ENCODE measurements around the gene MEX3C. TPM values are rescaled to one million over a fixed set of nuclear protein-coding genes. Genes with fewer than 3 reads are reported as not detected.

The MEX3C gene
- total RNA-seq, 1 donor from 2014 or later = 81.3 TPM

DNA sequence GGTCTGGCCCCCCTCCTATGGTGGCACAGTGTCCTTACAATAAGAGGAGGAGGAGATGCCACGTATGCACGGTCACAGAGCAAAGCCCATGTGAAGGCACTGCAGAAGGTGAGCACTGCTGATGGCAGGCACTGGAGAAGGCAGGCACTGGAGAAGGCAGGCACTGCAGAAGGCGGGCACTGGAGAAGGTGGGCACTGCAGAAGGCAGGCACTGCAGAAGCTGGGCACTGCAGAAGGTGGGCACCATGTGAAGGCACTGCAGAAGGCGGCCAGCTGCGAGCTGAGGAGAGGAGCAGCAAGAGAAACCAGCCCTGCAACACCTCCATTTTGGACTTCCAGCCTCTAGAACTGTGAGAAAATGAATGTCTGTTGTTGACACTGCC is 46.3 kb downstream of the MEX3C start:
- TF ChIP-seq, protein P1, sequence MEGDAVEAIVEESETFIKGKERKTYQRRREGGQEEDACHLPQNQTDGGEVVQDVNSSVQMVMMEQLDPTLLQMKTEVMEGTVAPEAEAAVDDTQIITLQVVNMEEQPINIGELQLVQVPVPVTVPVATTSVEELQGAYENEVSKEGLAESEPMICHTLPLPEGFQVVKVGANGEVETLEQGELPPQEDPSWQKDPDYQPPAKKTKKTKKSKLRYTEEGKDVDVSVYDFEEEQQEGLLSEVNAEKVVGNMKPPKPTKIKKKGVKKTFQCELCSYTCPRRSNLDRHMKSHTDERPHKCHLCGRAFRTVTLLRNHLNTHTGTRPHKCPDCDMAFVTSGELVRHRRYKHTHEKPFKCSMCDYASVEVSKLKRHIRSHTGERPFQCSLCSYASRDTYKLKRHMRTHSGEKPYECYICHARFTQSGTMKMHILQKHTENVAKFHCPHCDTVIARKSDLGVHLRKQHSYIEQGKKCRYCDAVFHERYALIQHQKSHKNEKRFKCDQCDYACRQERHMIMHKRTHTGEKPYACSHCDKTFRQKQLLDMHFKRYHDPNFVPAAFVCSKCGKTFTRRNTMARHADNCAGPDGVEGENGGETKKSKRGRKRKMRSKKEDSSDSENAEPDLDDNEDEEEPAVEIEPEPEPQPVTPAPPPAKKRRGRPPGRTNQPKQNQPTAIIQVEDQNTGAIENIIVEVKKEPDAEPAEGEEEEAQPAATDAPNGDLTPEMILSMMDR (IDR thresholded peaks at IDR 0.05; ENCODE audit: partially characterized antibody, unreplicated experiment) = no peak
- DNase-seq = no peak
- Mint-ChIP-seq H3K4me3 (ENCODE audit: unreplicated experiment) (no peak overlapping the region), H3K27me3 (ENCODE audit: unreplicated experiment) (no peaks in the 10 kb centered on the region), H3K4me1 (ENCODE audit: low read depth, unreplicated experiment) (peaks cover 2% of the 10 kb centered on the region), H3K9me3 (ENCODE audit: unreplicated experiment) (peaks cover 3% of the 10 kb centered on the region), H3K27ac (ENCODE audit: unreplicated experiment) (no peak overlapping the region), H3K36me3 (ENCODE audit: unreplicated experiment) (peaks cover 5% of the 10 kb centered on the region)

DNA sequence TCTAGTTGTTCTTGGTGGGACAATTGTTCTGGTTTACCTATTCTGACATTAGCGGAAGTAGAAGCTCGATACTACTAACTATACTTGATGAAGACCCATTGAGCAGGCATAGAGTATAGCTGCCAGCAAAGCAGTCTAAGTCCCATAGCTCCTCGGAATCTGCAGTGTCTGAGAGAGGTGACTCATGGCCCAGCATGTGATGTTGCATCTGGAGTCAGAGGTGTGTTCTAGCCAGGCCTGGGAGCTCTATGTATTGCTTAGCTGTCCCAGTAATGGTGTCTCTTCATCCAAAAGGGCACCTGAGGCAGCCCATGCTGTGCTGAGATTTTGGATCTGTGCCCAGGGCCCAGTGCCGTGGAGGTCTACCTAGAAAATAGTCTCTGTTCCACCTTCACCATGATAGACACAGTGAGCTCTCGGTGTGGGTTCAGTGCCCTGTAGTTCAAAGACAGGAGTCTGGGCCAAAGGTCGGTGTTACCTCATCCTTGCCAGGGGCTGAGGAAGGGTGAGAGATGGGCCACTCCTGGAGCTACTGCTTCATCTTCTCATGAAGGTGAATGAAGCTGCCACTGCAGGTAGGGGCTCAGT is 47.3 kb downstream of the MEX3C start:
- Mint-ChIP-seq H3K4me1 (ENCODE audit: low read depth, unreplicated experiment) (peaks cover 2% of the 10 kb centered on the region), H3K27ac (ENCODE audit: unreplicated experiment) (no peak overlapping the region), H3K9me3 (ENCODE audit: unreplicated experiment) (peaks cover 3% of the 10 kb centered on the region), H3K36me3 (ENCODE audit: unreplicated experiment) (peaks cover 5% of the 10 kb centered on the region), H3K4me3 (ENCODE audit: unreplicated experiment) (no peak overlapping the region), H3K27me3 (ENCODE audit: unreplicated experiment) (no peaks in the 10 kb centered on the region)
- no peak for DNase-seq
- TF ChIP-seq, protein P1 (IDR thresholded peaks at IDR 0.05; ENCODE audit: partially characterized antibody, unreplicated experiment) = no peak

DNA sequence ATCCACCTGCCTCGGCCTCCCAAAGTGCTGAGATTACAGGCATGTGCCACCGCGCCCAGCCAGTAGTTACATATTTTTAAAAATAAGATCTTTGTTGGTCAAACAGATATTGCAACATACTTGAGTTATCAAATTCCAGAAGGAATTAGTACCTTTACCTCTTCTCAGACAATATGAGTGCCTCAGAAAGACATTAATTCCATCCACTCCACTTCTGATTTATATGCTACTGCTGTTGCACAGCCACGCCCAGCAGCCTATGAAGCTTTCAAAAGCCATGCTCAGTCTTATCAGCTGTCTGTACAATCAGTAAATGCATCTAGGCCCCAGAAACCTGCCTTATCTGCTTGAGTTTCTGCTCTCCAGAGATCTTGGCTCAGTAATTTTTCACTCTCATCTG is 47.8 kb downstream of the MEX3C start:
- H3K27me3 Mint-ChIP-seq (ENCODE audit: unreplicated experiment) = no peaks in the 10 kb centered on the region
- H3K27ac Mint-ChIP-seq (ENCODE audit: unreplicated experiment) = no peak overlapping the region
- no peak for DNase-seq
- peaks cover 5% of the 10 kb centered on the region for H3K36me3 Mint-ChIP-seq (ENCODE audit: unreplicated experiment)
- H3K4me3 Mint-ChIP-seq (ENCODE audit: unreplicated experiment) = no peak overlapping the region
- H3K4me1 Mint-ChIP-seq (ENCODE audit: low read depth, unreplicated experiment) = peaks cover 2% of the 10 kb centered on the region
- TF ChIP-seq, protein P1 (IDR thresholded peaks at IDR 0.05; ENCODE audit: partially characterized antibody, unreplicated experiment) = no peak
- H3K9me3 Mint-ChIP-seq (ENCODE audit: unreplicated experiment) = peaks cover 3% of the 10 kb centered on the region

DNA sequence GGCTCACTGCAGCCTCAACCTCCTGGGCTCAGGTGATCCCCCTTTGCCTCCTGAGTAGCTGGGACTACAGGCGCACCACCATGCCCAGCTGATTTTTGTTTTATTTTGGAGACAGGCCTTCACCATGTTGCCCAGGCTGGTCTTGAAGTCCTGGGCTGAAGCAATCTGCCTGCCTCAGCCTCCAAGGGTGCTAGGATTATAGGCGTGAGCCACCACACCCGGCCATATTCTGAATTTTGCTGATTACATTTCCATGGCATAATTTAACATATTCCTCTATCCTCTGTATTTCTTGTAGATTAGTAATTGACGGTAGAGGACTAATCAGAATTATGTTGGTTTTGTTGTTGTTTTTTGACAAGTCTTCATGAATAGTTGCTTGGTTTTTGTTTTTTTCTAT is 50.6 kb downstream of the MEX3C start:
- Mint-ChIP-seq H3K4me3 (ENCODE audit: unreplicated experiment) (no peak overlapping the region), H3K27ac (ENCODE audit: unreplicated experiment) (no peak overlapping the region), H3K9me3 (ENCODE audit: unreplicated experiment) (peaks cover 3% of the 10 kb centered on the region), H3K36me3 (ENCODE audit: unreplicated experiment) (peaks cover 5% of the 10 kb centered on the region), H3K4me1 (ENCODE audit: low read depth, unreplicated experiment) (no peaks in the 10 kb centered on the region), H3K27me3 (ENCODE audit: unreplicated experiment) (no peaks in the 10 kb centered on the region)
- TF ChIP-seq, protein P1 (IDR thresholded peaks at IDR 0.05; ENCODE audit: partially characterized antibody, unreplicated experiment) = no peak
- no peak for DNase-seq

DNA sequence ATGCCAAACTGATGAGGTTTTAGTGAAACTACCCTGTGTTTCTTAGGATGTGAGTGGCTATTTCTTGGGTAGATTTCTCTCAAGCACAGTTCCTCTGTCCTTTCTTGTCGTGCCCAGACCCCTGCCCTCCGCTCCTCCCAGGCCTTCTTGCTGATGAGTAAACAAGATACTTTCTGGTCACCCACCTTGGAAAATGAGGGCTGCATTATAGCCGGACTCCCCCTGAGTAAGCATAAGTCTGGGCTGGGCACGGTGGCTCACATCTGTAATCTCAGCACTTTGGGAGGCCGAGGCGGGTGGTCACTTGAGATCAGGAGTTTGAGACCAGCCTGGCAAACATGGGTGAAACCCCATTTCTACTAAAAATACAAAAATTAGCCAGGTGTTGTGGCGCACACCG is 58.5 kb downstream of the MEX3C start:
- no peak for DNase-seq
- H3K4me1 Mint-ChIP-seq (ENCODE audit: low read depth, unreplicated experiment) = no peaks in the 10 kb centered on the region
- no peaks in the 10 kb centered on the region for H3K36me3 Mint-ChIP-seq (ENCODE audit: unreplicated experiment)
- H3K9me3 Mint-ChIP-seq (ENCODE audit: unreplicated experiment) = no peaks in the 10 kb centered on the region
- TF ChIP-seq, protein P1 (IDR thresholded peaks at IDR 0.05; ENCODE audit: partially characterized antibody, unreplicated experiment) = no peak
- no peak overlapping the region for H3K27ac Mint-ChIP-seq (ENCODE audit: unreplicated experiment)
- peaks cover 2% of the 10 kb centered on the region for H3K27me3 Mint-ChIP-seq (ENCODE audit: unreplicated experiment)
- H3K4me3 Mint-ChIP-seq (ENCODE audit: unreplicated experiment) = no peak overlapping the region
